ENCODE results near the gene HSPH1. TPM values are rescaled to one million over a fixed set of nuclear protein-coding genes. Genes with fewer than 3 reads are reported as not detected.

HSPH1 gene
- total and polyA plus RNA-seq, 2 of the 13 experiments (the other 11 are each of a cell fraction or from before 2014, with no cell fraction given), result 13.0 to 62.9 TPM

DNA sequence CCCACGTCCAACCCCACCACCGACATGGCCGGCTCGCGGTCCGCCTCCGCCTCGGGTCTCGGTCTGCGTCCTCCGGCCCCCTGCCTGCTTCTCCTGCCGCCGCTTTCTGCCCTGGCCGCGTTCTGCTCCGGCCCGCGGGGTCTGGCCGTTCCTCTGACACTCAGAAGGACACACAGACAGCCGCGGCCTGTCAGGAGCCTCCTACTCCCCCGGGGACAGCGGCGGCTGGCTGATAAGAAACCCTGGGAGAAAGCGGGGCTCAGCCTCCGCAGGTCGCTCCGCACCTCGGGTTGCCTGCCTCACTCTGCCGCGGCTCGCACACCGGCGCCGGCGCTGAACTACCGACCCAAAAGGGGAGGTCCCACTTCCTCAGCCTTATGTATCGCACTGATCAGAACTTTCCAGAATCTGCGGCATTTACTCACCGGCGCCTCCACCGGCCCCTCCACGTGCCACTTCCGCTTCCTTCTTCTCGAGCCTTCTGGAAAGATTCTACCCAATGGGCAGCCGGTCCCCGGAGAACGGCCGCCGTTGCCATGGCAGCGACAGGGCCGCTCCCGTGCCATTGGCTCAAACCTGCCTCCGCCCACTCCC, at the start of gene HSPH1 (continued):
- TF ChIP-seq, protein P1, sequence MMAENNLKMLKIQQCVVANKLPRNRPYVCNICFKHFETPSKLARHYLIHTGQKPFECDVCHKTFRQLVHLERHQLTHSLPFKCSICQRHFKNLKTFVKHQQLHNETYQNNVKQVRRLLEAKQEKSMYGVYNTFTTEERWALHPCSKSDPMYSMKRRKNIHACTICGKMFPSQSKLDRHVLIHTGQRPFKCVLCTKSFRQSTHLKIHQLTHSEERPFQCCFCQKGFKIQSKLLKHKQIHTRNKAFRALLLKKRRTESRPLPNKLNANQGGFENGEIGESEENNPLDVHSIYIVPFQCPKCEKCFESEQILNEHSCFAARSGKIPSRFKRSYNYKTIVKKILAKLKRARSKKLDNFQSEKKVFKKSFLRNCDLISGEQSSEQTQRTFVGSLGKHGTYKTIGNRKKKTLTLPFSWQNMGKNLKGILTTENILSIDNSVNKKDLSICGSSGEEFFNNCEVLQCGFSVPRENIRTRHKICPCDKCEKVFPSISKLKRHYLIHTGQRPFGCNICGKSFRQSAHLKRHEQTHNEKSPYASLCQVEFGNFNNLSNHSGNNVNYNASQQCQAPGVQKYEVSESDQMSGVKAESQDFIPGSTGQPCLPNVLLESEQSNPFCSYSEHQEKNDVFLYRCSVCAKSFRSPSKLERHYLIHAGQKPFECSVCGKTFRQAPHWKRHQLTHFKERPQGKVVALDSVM (CRISPR knock-in tag; IDR thresholded peaks at IDR 0.05), result no peak
- TF ChIP-seq PTBP1 (IDR thresholded peaks at IDR 0.05; ENCODE audit: low read depth, low read length, poor library complexity, severe bottlenecking), result no peak
- TF ChIP-seq ZNF460 (CRISPR knock-in tag; IDR thresholded peaks at IDR 0.05; ENCODE audit: borderline replicate concordance), result no peak
- TF ChIP-seq, protein P2, sequence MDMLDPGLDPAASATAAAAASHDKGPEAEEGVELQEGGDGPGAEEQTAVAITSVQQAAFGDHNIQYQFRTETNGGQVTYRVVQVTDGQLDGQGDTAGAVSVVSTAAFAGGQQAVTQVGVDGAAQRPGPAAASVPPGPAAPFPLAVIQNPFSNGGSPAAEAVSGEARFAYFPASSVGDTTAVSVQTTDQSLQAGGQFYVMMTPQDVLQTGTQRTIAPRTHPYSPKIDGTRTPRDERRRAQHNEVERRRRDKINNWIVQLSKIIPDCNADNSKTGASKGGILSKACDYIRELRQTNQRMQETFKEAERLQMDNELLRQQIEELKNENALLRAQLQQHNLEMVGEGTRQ (IDR thresholded peaks at IDR 0.05; ENCODE audit: low read depth, low read length), result peak; percentile 42; the same call in 1 of the 2 replicates
- TF ChIP-seq, protein P2 (CRISPR knock-in tag; IDR thresholded peaks at IDR 0.05; ENCODE audit: borderline replicate concordance), result peak; percentile 65
- TF ChIP-seq, protein P3, sequence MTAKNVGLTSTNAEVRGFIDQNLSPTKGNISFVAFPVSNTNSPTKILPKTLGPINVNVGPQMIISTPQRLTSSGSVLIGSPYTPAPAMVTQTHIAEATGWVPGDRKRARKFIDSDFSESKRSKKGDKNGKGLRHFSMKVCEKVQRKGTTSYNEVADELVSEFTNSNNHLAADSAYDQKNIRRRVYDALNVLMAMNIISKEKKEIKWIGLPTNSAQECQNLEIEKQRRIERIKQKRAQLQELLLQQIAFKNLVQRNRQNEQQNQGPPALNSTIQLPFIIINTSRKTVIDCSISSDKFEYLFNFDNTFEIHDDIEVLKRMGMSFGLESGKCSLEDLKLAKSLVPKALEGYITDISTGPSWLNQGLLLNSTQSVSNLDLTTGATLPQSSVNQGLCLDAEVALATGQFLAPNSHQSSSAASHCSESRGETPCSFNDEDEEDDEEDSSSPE (CRISPR knock-in tag; IDR thresholded peaks at IDR 0.05), result peak; percentile 22; the same call in 1 of the 2 replicates
- peak; percentile 60; the same call in 1 of the 2 replicates for TF ChIP-seq ZNF232 (CRISPR knock-in tag; IDR thresholded peaks at IDR 0.05; ENCODE audit: borderline replicate concordance)
- peak; percentile 97 for TF ChIP-seq SAP130 (CRISPR knock-in tag; IDR thresholded peaks at IDR 0.05; ENCODE audit: low read depth)
- TF ChIP-seq, protein P4, sequence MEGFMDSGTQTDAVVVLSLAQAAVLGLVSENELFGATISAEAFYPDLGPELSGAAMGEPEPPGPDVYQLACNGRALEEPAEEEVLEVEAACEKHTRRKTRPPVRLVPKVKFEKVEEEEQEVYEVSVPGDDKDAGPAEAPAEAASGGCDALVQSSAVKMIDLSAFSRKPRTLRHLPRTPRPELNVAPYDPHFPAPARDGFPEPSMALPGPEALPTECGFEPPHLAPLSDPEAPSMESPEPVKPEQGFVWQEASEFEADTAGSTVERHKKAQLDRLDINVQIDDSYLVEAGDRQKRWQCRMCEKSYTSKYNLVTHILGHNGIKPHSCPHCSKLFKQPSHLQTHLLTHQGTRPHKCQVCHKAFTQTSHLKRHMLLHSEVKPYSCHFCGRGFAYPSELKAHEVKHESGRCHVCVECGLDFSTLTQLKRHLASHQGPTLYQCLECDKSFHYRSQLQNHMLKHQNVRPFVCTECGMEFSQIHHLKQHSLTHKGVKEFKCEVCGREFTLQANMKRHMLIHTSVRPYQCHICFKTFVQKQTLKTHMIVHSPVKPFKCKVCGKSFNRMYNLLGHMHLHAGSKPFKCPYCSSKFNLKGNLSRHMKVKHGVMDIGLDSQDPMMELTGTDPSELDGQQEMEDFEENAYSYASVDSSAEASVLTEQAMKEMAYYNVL (CRISPR knock-in tag; IDR thresholded peaks at IDR 0.05; ENCODE audit: borderline replicate concordance), result 0 out of 2 replicates have a peak, but pooled peaks have one; percentile 25
- no peak for TF ChIP-seq ZFP1 (CRISPR knock-in tag; IDR thresholded peaks at IDR 0.05)
- no peak for TF ChIP-seq TRIM24 (CRISPR knock-in tag; IDR thresholded peaks at IDR 0.05)
- peak; percentile 97 for TF ChIP-seq RFX3 (CRISPR knock-in tag; IDR thresholded peaks at IDR 0.05)
- peak; percentile 42; the same call in 1 of the 2 replicates for TF ChIP-seq ZNF33B (CRISPR knock-in tag; IDR thresholded peaks at IDR 0.05)
- TF ChIP-seq, protein P5, sequence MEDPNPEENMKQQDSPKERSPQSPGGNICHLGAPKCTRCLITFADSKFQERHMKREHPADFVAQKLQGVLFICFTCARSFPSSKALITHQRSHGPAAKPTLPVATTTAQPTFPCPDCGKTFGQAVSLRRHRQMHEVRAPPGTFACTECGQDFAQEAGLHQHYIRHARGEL (CRISPR knock-in tag; IDR thresholded peaks at IDR 0.05), result no peak
- TF ChIP-seq ZNF878 (CRISPR knock-in tag; IDR thresholded peaks at IDR 0.05), result no peak
- peak; percentile 49; the same call in 1 of the 2 replicates for TF ChIP-seq ZFP37 (CRISPR knock-in tag; IDR thresholded peaks at IDR 0.05; ENCODE audit: borderline replicate concordance)
- TF ChIP-seq, protein P6, sequence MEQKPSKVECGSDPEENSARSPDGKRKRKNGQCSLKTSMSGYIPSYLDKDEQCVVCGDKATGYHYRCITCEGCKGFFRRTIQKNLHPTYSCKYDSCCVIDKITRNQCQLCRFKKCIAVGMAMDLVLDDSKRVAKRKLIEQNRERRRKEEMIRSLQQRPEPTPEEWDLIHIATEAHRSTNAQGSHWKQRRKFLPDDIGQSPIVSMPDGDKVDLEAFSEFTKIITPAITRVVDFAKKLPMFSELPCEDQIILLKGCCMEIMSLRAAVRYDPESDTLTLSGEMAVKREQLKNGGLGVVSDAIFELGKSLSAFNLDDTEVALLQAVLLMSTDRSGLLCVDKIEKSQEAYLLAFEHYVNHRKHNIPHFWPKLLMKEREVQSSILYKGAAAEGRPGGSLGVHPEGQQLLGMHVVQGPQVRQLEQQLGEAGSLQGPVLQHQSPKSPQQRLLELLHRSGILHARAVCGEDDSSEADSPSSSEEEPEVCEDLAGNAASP (CRISPR knock-in tag; IDR thresholded peaks at IDR 0.05; ENCODE audit: borderline replicate concordance), result no peak; the same call in 1 of the 2 replicates
- no peak for TF ChIP-seq RARA (CRISPR knock-in tag; IDR thresholded peaks at IDR 0.05)
- TF ChIP-seq HNF4A (CRISPR knock-in tag; IDR thresholded peaks at IDR 0.05), result no peak
- TF ChIP-seq HNRNPLL (IDR thresholded peaks at IDR 0.05; ENCODE audit: low read depth, low read length, poor library complexity, severe bottlenecking), result peak; percentile 90
- no peak for TF ChIP-seq CENPX (CRISPR knock-in tag; IDR thresholded peaks at IDR 0.05)

Measured in HepG2 (cell line).